Adrenal gland (tissue), 5 donors: ENCODE measurements around the gene LRPPRC.

Experiments used
- POLR2A ChIP-seq, 2 donors: fragments of 450-650 bp; IDR thresholded peaks; one replicate each; pipeline ENCODE4 v1.6.1; 2017; ENCODE audit warnings: antibody characterized with exemption in 2 of 2, mild to moderate bottlenecking in 2 of 2, moderate library complexity in 1 of 2
- TF ChIP-seq, protein P1 (sequence below), 6 experiments: fragments of 450-650 bp in 4 of 6; fragments of 200-600 bp in 2 of 6; sonication (generic) in 1 of 6; IDR thresholded peaks; 1 replicate in 5 of 6; 2 replicates in 1 of 6; pipeline versions ENCODE4 v1.5.1 to v1.8.0; 2016 to 2021; ENCODE audit warnings: antibody characterized with exemption in 6 of 6, mild to moderate bottlenecking in 2 of 6, moderate library complexity in 1 of 6
- donor health status: DM: no; HTN: no; CAD: no.

DNA sequence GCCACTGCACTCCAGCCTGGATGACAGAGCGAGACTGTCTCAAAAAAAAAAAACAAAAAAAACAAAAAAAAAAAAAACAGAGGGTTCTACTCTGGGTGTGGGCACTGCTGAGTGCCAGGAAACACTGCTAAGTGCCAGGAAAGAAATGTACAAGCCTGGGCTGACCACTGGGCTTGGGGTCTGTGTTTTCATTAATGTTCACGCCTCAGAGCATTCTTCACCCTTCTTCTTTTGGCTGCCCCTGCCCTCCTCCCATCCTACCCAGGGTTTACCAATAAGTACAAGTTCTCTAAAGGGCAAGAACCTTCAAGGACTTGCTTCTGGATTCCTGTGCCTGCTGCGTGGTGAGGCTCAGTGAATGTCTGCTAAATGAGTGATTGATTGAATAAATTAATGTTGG lies 49.3 kb upstream of the LRPPRC start:
- TF ChIP-seq, protein P1, sequence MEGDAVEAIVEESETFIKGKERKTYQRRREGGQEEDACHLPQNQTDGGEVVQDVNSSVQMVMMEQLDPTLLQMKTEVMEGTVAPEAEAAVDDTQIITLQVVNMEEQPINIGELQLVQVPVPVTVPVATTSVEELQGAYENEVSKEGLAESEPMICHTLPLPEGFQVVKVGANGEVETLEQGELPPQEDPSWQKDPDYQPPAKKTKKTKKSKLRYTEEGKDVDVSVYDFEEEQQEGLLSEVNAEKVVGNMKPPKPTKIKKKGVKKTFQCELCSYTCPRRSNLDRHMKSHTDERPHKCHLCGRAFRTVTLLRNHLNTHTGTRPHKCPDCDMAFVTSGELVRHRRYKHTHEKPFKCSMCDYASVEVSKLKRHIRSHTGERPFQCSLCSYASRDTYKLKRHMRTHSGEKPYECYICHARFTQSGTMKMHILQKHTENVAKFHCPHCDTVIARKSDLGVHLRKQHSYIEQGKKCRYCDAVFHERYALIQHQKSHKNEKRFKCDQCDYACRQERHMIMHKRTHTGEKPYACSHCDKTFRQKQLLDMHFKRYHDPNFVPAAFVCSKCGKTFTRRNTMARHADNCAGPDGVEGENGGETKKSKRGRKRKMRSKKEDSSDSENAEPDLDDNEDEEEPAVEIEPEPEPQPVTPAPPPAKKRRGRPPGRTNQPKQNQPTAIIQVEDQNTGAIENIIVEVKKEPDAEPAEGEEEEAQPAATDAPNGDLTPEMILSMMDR (IDR thresholded peaks at IDR 0.05) = no peak
- no peak for TF ChIP-seq POLR2A (IDR thresholded peaks at IDR 0.05)
